A673 (cell line): ENCODE results near the gene SMARCE1. TPM values are rescaled to one million over a fixed set of nuclear protein-coding genes. Genes with fewer than 3 reads are reported as not detected.

Experiments used
- BruUV-seq: library from RNA; stranded (reverse); fragments of 400-500 nt; replicated peaks from 2 replicates; lab custom pipeline; 2021; lab: Mats Ljungman, UMichigan
- CTCF ChIA-PET: fragments of 300-600 bp; sonication (Branson Sonifier 250); formaldehyde crosslinking; loops from one replicate; lab custom pipeline; 2022; ENCODE audit warnings: antibody characterized with exemption; lab: Charles Lee
- POLR2A ChIA-PET: fragments of 300-600 bp; sonication (Branson Sonifier 250); formaldehyde crosslinking; loops from one replicate; lab custom pipeline; 2022; ENCODE audit warnings: antibody characterized with exemption; ENCODE audit not compliant: low non-redundant PET; lab: Charles Lee
- DNase-seq: peaks from one replicate; pipeline ENCODE4 v3.0.0-alpha.2; 2015; ENCODE audit warnings: low spot score
- H3K27ac ChIP-seq: fragments of 200-600 bp; sonication (generic); 2 replicates; pipeline ENCODE4 v1.5.1; 2016; ENCODE audit warnings: mixed run types, low read depth, mild to moderate bottlenecking, mixed read lengths, antibody characterized with exemption, low read length; ENCODE audit not compliant: poor library complexity, severe bottlenecking
- H3K27me3 ChIP-seq: fragments of 200-600 bp; sonication (generic); replicated peaks from 2 replicates; pipeline ENCODE4 v1.6.1; 2017; ENCODE audit warnings: mixed run types, low read depth, mild to moderate bottlenecking, mixed read lengths, antibody characterized with exemption, low read length; ENCODE audit not compliant: insufficient read depth, poor library complexity
- H3K36me3 ChIP-seq: fragments of 200-600 bp; sonication (generic); 2 replicates; pipeline ENCODE4 v1.6.1; 2016; ENCODE audit warnings: mixed run types, mild to moderate bottlenecking, mixed read lengths, antibody characterized with exemption, low read length; ENCODE audit not compliant: insufficient read depth, poor library complexity, severe bottlenecking
- H3K4me1 ChIP-seq: fragments of 200-600 bp; sonication (generic); 2 replicates; pipeline ENCODE4 v1.6.1; 2017; ENCODE audit warnings: mixed run types, mild to moderate bottlenecking, mixed read lengths, antibody characterized with exemption, low read length; ENCODE audit not compliant: insufficient read depth, poor library complexity, severe bottlenecking
- H3K4me3 ChIP-seq: fragments of 200-600 bp; sonication (generic); 2 replicates; pipeline ENCODE4 v1.5.1; 2016; ENCODE audit warnings: low read depth, mixed run types, mild to moderate bottlenecking, mixed read lengths, low read length; ENCODE audit not compliant: poor library complexity, severe bottlenecking
- H3K9me3 ChIP-seq: fragments of 200-600 bp; sonication (generic); 2 replicates; pipeline ENCODE4 v1.6.1; 2016; ENCODE audit warnings: mixed run types, low read depth, mild to moderate bottlenecking, mixed read lengths, antibody characterized with exemption, low read length; ENCODE audit not compliant: poor library complexity, severe bottlenecking
- EZH2 ChIP-seq: fragments of 200-600 bp; sonication (generic); IDR thresholded peaks from 2 replicates; pipeline ENCODE4 v1.6.1; 2017; ENCODE audit warnings: borderline replicate concordance, low read depth, mild to moderate bottlenecking, mixed read lengths, antibody characterized with exemption, low read length; ENCODE audit not compliant: poor library complexity, severe bottlenecking
- intact Hi-C: fragments of 100-400 bp; cut with micrococcal nuclease; formaldehyde crosslinking; loops from one replicate; pipeline ENCODE4 v1.10.0; 2022; ENCODE audit not compliant: unreplicated experiment
- total RNA-seq: library from RNA; stranded (reverse); gene quantifications from 2 replicates; pipeline ENCODE4 v1.2.3, GENCODE V29; 2021
- TF ChIP-seq, protein P1 (sequence below): fragments of 300-800, 200-600 bp; sonication (generic); conservative IDR thresholded peaks from 2 replicates; pipeline ENCODE4 v1.5.1; 2017; ENCODE audit warnings: low read depth, mild to moderate bottlenecking, antibody characterized with exemption, low read length, moderate library complexity, mixed read lengths

Gene SMARCE1
- total RNA-seq, 1 experiment from 2014 or later, result 91.4 TPM

DNA sequence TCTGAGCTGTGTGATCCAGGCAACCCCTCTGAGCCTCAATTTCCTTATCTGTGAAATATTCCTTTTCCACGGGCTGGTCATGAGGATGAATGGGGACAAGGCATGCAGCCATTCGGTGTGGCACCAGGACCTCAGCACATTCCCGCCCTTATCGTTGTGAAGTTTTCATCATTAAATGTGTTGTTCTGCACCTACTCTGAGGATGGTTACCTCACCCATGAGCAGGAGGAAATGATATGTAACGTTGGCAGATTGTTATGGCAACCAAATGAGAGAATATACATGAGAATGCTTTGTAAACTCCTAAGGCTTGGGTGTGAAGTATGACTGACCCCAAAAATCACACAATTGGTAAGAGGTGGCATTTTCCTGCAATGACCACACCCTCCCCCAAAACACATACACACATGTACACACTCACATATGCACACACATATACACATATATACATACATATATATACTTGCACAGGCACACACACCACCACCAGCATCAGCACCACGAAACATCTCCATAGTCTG lies 39.5 kb downstream of the SMARCE1 start:
- no peaks in the 10 kb centered on the region for H3K4me1 ChIP-seq
- BruUV-seq, result no TSS peak
- CTCF ChIA-PET, result no interaction called here
- no peaks in the 10 kb centered on the region for H3K9me3 ChIP-seq
- intact Hi-C loops, result no loop called here
- H3K4me3 ChIP-seq, result no peak overlapping the region
- TF ChIP-seq, protein P1, sequence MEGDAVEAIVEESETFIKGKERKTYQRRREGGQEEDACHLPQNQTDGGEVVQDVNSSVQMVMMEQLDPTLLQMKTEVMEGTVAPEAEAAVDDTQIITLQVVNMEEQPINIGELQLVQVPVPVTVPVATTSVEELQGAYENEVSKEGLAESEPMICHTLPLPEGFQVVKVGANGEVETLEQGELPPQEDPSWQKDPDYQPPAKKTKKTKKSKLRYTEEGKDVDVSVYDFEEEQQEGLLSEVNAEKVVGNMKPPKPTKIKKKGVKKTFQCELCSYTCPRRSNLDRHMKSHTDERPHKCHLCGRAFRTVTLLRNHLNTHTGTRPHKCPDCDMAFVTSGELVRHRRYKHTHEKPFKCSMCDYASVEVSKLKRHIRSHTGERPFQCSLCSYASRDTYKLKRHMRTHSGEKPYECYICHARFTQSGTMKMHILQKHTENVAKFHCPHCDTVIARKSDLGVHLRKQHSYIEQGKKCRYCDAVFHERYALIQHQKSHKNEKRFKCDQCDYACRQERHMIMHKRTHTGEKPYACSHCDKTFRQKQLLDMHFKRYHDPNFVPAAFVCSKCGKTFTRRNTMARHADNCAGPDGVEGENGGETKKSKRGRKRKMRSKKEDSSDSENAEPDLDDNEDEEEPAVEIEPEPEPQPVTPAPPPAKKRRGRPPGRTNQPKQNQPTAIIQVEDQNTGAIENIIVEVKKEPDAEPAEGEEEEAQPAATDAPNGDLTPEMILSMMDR, result no peak
- no peak for TF ChIP-seq EZH2
- POLR2A ChIA-PET, result no interaction called here
- H3K36me3 ChIP-seq, result no peaks in the 10 kb centered on the region
- no peak for DNase-seq
- no peaks in the 10 kb centered on the region for H3K27me3 ChIP-seq
- no peak overlapping the region for H3K27ac ChIP-seq

DNA sequence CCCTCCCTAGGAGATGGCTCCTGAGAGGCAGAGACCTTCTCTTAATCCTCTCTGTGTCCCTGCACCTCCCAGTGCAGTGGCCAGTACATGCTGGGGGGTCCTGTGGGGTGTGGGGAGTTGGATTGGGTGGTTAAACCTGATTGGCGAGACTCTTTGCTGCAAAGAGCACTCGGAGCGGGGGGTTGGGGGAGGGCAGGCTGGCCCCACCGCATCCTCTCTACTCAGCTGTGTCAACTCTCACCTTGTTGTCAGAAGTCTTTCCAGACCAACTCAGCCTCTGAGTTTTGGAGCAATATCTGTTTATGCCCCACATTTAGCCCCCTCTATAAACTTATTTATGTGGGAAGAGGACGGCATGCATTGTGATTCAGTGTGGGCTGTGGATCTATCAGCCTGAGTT lies 40.0 kb downstream of the SMARCE1 start:
- Histone ChIP-seq H3K36me3 (no peaks in the 10 kb centered on the region), H3K4me1 (no peaks in the 10 kb centered on the region), H3K4me3 (no peak overlapping the region), H3K9me3 (no peaks in the 10 kb centered on the region), H3K27me3 (no peaks in the 10 kb centered on the region), H3K27ac (no peak overlapping the region)
- POLR2A ChIA-PET, result no interaction called here
- intact Hi-C loops, result no loop called here
- TF ChIP-seq, protein P1, result no peak
- TF ChIP-seq EZH2, result no peak
- CTCF ChIA-PET, result no interaction called here
- BruUV-seq, result no TSS peak
- DNase-seq, result no peak

GRCh38 chr17:40606548-40607353 lies 40.9 kb downstream of the SMARCE1 start:
- DNase-seq, result no peak
- TF ChIP-seq, protein P1, result no peak
- TF ChIP-seq EZH2, result no peak

More at GRCh38 chr17:40606548-40607353, 40.9 kb downstream of the SMARCE1 start:
- Histone ChIP-seq H3K27ac (no peak overlapping the region), H3K27me3 (no peaks in the 10 kb centered on the region), H3K4me1 (no peaks in the 10 kb centered on the region), H3K36me3 (no peaks in the 10 kb centered on the region), H3K9me3 (no peaks in the 10 kb centered on the region), H3K4me3 (no peak overlapping the region)
- intact Hi-C loops, result no loop called here
- CTCF ChIA-PET, result no interaction called here
- POLR2A ChIA-PET, result no interaction called here
- no TSS peak for BruUV-seq
